Measurements from ENCODE around the gene ACTR3.

DNA sequence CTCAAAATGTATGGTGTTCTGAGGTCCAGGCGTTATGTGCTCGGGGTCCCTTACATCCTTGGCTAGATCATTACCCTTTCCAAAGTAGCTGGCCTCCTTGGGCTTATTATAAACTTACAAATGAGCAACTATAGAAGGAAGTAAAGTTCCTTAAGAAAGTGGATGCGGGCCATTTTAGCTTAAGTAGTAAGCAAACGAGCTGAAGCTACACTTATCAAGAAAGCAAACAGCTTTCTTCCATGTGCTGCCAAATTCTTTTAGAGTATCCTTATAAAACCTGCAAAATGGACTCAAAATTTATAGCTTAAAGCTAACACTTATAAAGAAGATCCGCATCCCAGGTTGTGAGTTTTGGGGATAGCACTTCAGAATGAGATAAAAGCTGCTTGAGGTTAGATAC is 75.3 kb downstream of the ACTR3 start:
- TF ChIP-seq CTCF (conservative IDR thresholded peaks at IDR 0.05; ENCODE audit: low read depth in 2 of 2) = no peak
- TF ChIP-seq POLR2AphosphoS5 (IDR thresholded peaks at IDR 0.05; ENCODE audit: low read depth) = no peak
- no peak for TF ChIP-seq CREB1 (CRISPR knock-in tag; IDR thresholded peaks at IDR 0.05; ENCODE audit: low read depth)
- no peak for TF ChIP-seq EZH2 (IDR thresholded peaks at IDR 0.05; ENCODE audit: low read depth, unreplicated experiment)
- no peak for TF ChIP-seq REST (IDR thresholded peaks at IDR 0.05; ENCODE audit: unreplicated experiment)
- TF ChIP-seq JUNB (IDR thresholded peaks at IDR 0.05; ENCODE audit: unreplicated experiment) = no peak
- no peak for TF ChIP-seq EZH2phosphoT487 (IDR thresholded peaks at IDR 0.05; ENCODE audit: unreplicated experiment)
- no peak for TF ChIP-seq ZNF331 (CRISPR knock-in tag; IDR thresholded peaks at IDR 0.05; ENCODE audit: low read depth)
- TF ChIP-seq, protein P1, sequence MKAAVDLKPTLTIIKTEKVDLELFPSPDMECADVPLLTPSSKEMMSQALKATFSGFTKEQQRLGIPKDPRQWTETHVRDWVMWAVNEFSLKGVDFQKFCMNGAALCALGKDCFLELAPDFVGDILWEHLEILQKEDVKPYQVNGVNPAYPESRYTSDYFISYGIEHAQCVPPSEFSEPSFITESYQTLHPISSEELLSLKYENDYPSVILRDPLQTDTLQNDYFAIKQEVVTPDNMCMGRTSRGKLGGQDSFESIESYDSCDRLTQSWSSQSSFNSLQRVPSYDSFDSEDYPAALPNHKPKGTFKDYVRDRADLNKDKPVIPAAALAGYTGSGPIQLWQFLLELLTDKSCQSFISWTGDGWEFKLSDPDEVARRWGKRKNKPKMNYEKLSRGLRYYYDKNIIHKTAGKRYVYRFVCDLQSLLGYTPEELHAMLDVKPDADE (IDR thresholded peaks at IDR 0.05) = no peak

Measured in GM23338 (cell line).